ENCODE results near the gene UGT2B15.

- TF ChIP-seq CTCF (IDR thresholded peaks at IDR 0.05) (no peak), POLR2A (IDR thresholded peaks at IDR 0.05) (no peak)
These were observed 38.1 kb upstream of the UGT2B15 start for GRCh38 chr4:68708566-68708965.
